K562 (cell line): ENCODE measurements around the gene PRKCSH. TPM values are rescaled to one million over a fixed set of nuclear protein-coding genes. Genes with fewer than 3 reads are reported as not detected.
A peak's percentile ranks its signal among the peaks of the same experiment; 100 is the strongest.

ENCODE experiments used
- ATAC-seq: fragments of 200-7000 bp; cut with Tn5 transposase; 3 replicates; pipeline ENCODE4 v1.9.1; 2020; ENCODE audit warnings: moderate library complexity
- BruUV-seq: library from RNA; stranded (reverse); fragments of 400-500 nt; replicated peaks from 2 replicates; lab custom pipeline; 2021; lab: Mats Ljungman, UMichigan
- CTCF ChIA-PET: fragments of 300-600 bp; formaldehyde crosslinking; extraction: SDS; loops from one replicate; lab custom pipeline; 2021; ENCODE audit warnings: low intra/inter-chr PET ratio; lab: Yijun Ruan, JAX
- POLR2A ChIA-PET: fragments of 300-600, 350-650 bp; sonication (Branson Sonifier 250); formaldehyde crosslinking; extraction: SDS; loops from one replicate; lab custom pipeline; 2021; ENCODE audit warnings: antibody characterized with exemption, inconsistent platforms; lab: Yijun Ruan, JAX
- DNase-seq, 4 experiments: peaks; one replicate each; pipeline versions ENCODE4 v3.0.0 to v3.0.0-alpha.2; 2011 to 2018; ENCODE audit warnings: low spot score in 3 of 4, mixed read lengths in 3 of 4; ENCODE audit errors: extremely low read depth in 1 of 4
- FAIRE-seq: peaks from 2 replicates; lab custom pipeline; 2011; peaks lifted over from hg19 to GRCh38; lab: Jason Lieb, UNC
- H2AFZ ChIP-seq: 2 replicates; pipeline ENCODE4 v1.6.0; 2011; ENCODE audit warnings: low read depth, low read length, control low read depth, inconsistent platforms
- H3K27ac ChIP-seq: fragments of 200-600 bp; 3 replicates; pipeline ENCODE4 v1.8.0; 2011; ENCODE audit warnings: low read depth, mild to moderate bottlenecking, control low read depth, inconsistent platforms, low read length, moderate library complexity, mixed read lengths; ENCODE audit errors: extremely low read depth
- H3K27me3 ChIP-seq, 2 experiments: fragments of 300-600 bp in 1 of 2; 2 replicates in 1 of 2; 3 replicates in 1 of 2; pipeline versions ENCODE4 v1.6.0 to v1.8.0; 2011; ENCODE audit warnings: inconsistent platforms in 2 of 2, low read length in 2 of 2, mild to moderate bottlenecking in 1 of 2, mixed read lengths in 1 of 2, moderate library complexity in 1 of 2; ENCODE audit not compliant: control insufficient read depth in 2 of 2, insufficient read depth in 2 of 2
- H3K36me3 ChIP-seq: fragments of 300-600 bp; 3 replicates; pipeline ENCODE4 v1.8.0; 2011; ENCODE audit warnings: mild to moderate bottlenecking, low read length, inconsistent platforms; ENCODE audit not compliant: control insufficient read depth, insufficient read depth
- H3K4me1 ChIP-seq, 2 experiments: fragments of 200-600 bp in 1 of 2; replicated peaks in 1 of 2; 2 replicates in 1 of 2; 3 replicates in 1 of 2; pipeline versions ENCODE4 v1.5.1 to v1.8.0; 2011; ENCODE audit warnings: inconsistent platforms in 2 of 2, low read length in 2 of 2, mild to moderate bottlenecking in 1 of 2, mixed read lengths in 1 of 2, moderate library complexity in 1 of 2; ENCODE audit not compliant: control insufficient read depth in 2 of 2, insufficient read depth in 2 of 2
- H3K4me2 ChIP-seq: 2 replicates; pipeline ENCODE4 v1.6.1; 2011; ENCODE audit warnings: low read length, control low read depth, inconsistent platforms, mixed read lengths; ENCODE audit not compliant: insufficient read depth
- H3K4me3 ChIP-seq: fragments of 200-600 bp; sonication (generic), shearing (Covaris generic); 2 replicates; pipeline ENCODE4 v1.5.1; 2016; ENCODE audit warnings: control low read depth, inconsistent platforms
- H3K79me2 ChIP-seq: fragments of 200-600 bp; 3 replicates; pipeline ENCODE4 v1.8.0; 2011; ENCODE audit warnings: low read length, inconsistent platforms; ENCODE audit not compliant: control insufficient read depth, insufficient read depth
- H3K9ac ChIP-seq, 2 experiments: 2 replicates each; pipeline versions ENCODE4 v1.6.0 to v1.6.1; 2011; ENCODE audit warnings: low read depth in 2 of 2, low read length in 2 of 2, control low read depth in 1 of 2, inconsistent platforms in 1 of 2, mild to moderate bottlenecking in 1 of 2, mixed read lengths in 1 of 2; ENCODE audit not compliant: insufficient read depth in 1 of 2
- H3K9me1 ChIP-seq: one replicate; pipeline ENCODE4 v1.6.0; 2011; ENCODE audit warnings: inconsistent platforms, mild to moderate bottlenecking, low read length, moderate library complexity; ENCODE audit not compliant: control insufficient read depth, insufficient read depth
- H3K9me3 ChIP-seq: replicated peaks from 2 replicates; pipeline ENCODE4 v1.5.1; 2011; ENCODE audit warnings: low read depth, low read length, inconsistent platforms; ENCODE audit not compliant: control insufficient read depth, insufficient read depth
- H4K20me1 ChIP-seq: replicated peaks from 2 replicates; pipeline ENCODE4 v1.6.1; 2011; ENCODE audit warnings: low read length, inconsistent platforms, mixed read lengths; ENCODE audit not compliant: control insufficient read depth, insufficient read depth
- BMI1 ChIP-seq: fragments of 150-350 bp; IDR thresholded peaks from 2 replicates; pipeline ENCODE4 v1.6.1; 2014; ENCODE audit warnings: low read length
- E2F5 ChIP-seq: sonication (generic); formaldehyde crosslinking; IDR thresholded peaks from 2 replicates; pipeline ENCODE4 v1.8.0; 2022; ENCODE audit warnings: mild to moderate bottlenecking, missing genetic modification reagents
- GTF2A2 ChIP-seq: IDR thresholded peaks from 2 replicates; pipeline ENCODE4 v1.6.1; 2016; ENCODE audit warnings: mild to moderate bottlenecking, missing genetic modification characterization, missing compliant biosample characterization
- HMG20B ChIP-seq: fragments of 250-450 bp; sonication (Bioruptor Pico); IDR thresholded peaks from 2 replicates; pipeline ENCODE4 v1.5.0; 2021; ENCODE audit warnings: mild to moderate bottlenecking
- NFIX ChIP-seq: fragments of 250-450 bp; sonication (Bioruptor Pico); IDR thresholded peaks from 2 replicates; pipeline ENCODE4 v1.4.0; 2020; ENCODE audit warnings: low read depth, mild to moderate bottlenecking, moderate library complexity
- NFXL1 ChIP-seq: fragments of 450-650 bp; formaldehyde crosslinking; IDR thresholded peaks from 2 replicates; pipeline ENCODE4 v1.4.0; 2021; ENCODE audit warnings: mild to moderate bottlenecking
- TCF7 ChIP-seq: sonication (generic); IDR thresholded peaks from 2 replicates; pipeline ENCODE4 v1.6.1; 2016; ENCODE audit warnings: antibody characterized with exemption, borderline replicate concordance
- TOE1 ChIP-seq, 2 experiments: fragments of 450-650 bp in 1 of 2; sonication (generic) in 1 of 2; formaldehyde crosslinking in 1 of 2; IDR thresholded peaks; 2 replicates each; pipeline versions ENCODE4 v1.7.1 to v1.8.0; 2016 to 2022; ENCODE audit warnings: borderline replicate concordance in 2 of 2, mild to moderate bottlenecking in 2 of 2, antibody characterized with exemption in 1 of 2, inconsistent platforms in 1 of 2, low read depth in 1 of 2, missing genetic modification reagents in 1 of 2, moderate library complexity in 1 of 2
- ZFP36 ChIP-seq: fragments of 150-350 bp; IDR thresholded peaks from 2 replicates; pipeline ENCODE4 v1.6.1; 2018; ENCODE audit warnings: low read length, low read depth; ENCODE audit not compliant: partially characterized antibody
- ZNF561 ChIP-seq: fragments of 450-650 bp; formaldehyde crosslinking; conservative IDR thresholded peaks from 2 replicates; pipeline ENCODE4 v1.4.0; 2020; ENCODE audit warnings: mild to moderate bottlenecking, moderate library complexity
- ZNF57 ChIP-seq: fragments of 450-650 bp; formaldehyde crosslinking; IDR thresholded peaks from 2 replicates; pipeline ENCODE4 v1.4.0; 2020; ENCODE audit warnings: mild to moderate bottlenecking, moderate library complexity
- WGBS: fragments of 100-300 bp; shearing (Covaris generic); methylation state at CpG from one replicate; pipeline ENCODE4 v1.1.6; 2016; ENCODE audit warnings: low coverage, mixed read lengths; ENCODE audit not compliant: insufficient coverage; ENCODE audit errors: missing lambda C conversion rate; 5-methylcytosine and 5-hydroxymethylcytosine counted together
- in situ Hi-C: fragments of 300-500 bp; cut with MboI; formaldehyde crosslinking; loops from 4 replicates; pipeline ENCODE4 v1.15.0; 2018; ENCODE audit warnings: inconsistent platforms, mixed read lengths
- intact Hi-C: fragments of 100-400 bp; cut with micrococcal nuclease; formaldehyde crosslinking; loops from 2 replicates; pipeline ENCODE4 v1.14.2; 2022
- polyA plus RNA-seq, 8 experiments: library from polyadenylated mRNA; depleted of rRNA in 4 of 8; stranded (reverse) in 5 of 8; unstranded in 3 of 8; fragments of >200 nt; fragmentation: Nextera tagmentation in 2 of 8; fragmentation: Illumina TruSeq in 1 of 8; extraction: Ambion mirVana in 2 of 8; extraction: Trizol in 1 of 8; gene quantifications; 2 replicates each; pipeline versions ENCODE4 v1.2.1 to v1.2.3, GENCODE V29; 2011 to 2014; ENCODE audit warnings: inconsistent platforms in 1 of 8, missing spikeins in 1 of 8
- total RNA-seq, 7 experiments: library from RNA; depleted of rRNA in 6 of 7; stranded (reverse); fragments of >200 nt in 6 of 7; fragmentation: Illumina TruSeq in 2 of 7; extraction: Trizol in 2 of 7; gene quantifications; 2 replicates each; pipeline versions ENCODE4 v1.2.1 to v1.2.3, GENCODE V29; 2011 to 2021; ENCODE audit warnings: low replicate concordance in 1 of 7
- TF ChIP-seq, protein P1 (sequence below), 2 experiments: fragments of 450-650 bp; IDR thresholded peaks; 2 replicates each; pipeline ENCODE4 v1.6.1; 2018; ENCODE audit warnings: mild to moderate bottlenecking in 2 of 2, low read depth in 1 of 2; ENCODE audit not compliant: partially characterized antibody in 2 of 2

The PRKCSH gene
- total and polyA plus RNA-seq, 9 of the 15 experiments (the other 6 are each of a cell fraction or from before 2014, with no cell fraction given), result 2.3 to 297 (median 48.1) TPM

- BruUV-seq, result no TSS peak
- H3K4me2 ChIP-seq, result no peak overlapping the region
- ChIA-PET POLR2A (interaction anchor here (0.6 to 0.8 kb wide), 2 partner anchors 304 to 895 kb away, joined by 3 to 4 read pairs; no protein-coding TSS in a partner anchor), CTCF (interaction anchor here (0.5 to 1.6 kb wide), 4 partner anchors 14 to 92 kb away, joined by 3 to 7 read pairs (median 4); partner anchors contain the start of gene ELOF1)
- no peak overlapping the region for H3K4me3 ChIP-seq
- in situ Hi-C loops (loop anchor here (5.0 kb wide), 1 partner anchor 91 kb away; no protein-coding TSS in a partner anchor), intact Hi-C loops (loop anchor here (1.0 to 5.0 kb wide), 3 partner anchors 41 to 91 kb away; partner anchors contain the start of gene CNN1)
- ATAC-seq (no peak), FAIRE-seq (no peak), DNase-seq (no peak)
- H3K79me2 ChIP-seq, result no peaks in the 10 kb centered on the region
- TF ChIP-seq HMG20B (CRISPR knock-in tag) (no peak), NFXL1 (CRISPR knock-in tag) (no peak), ZFP36 (no peak), GTF2A2 (no peak), TCF7 (no peak), NFIX (CRISPR knock-in tag) (no peak), ZNF561 (CRISPR knock-in tag) (no peak), TOE1 (IDR thresholded peaks at IDR 0.05; ENCODE audit: borderline replicate concordance) (no peak), TOE1 (CRISPR knock-in tag; IDR thresholded peaks at IDR 0.05; ENCODE audit: borderline replicate concordance, low read depth) (no peak), E2F5 (CRISPR knock-in tag) (no peak), ZNF57 (no peak), BMI1 (no peak)
- TF ChIP-seq, protein P1, sequence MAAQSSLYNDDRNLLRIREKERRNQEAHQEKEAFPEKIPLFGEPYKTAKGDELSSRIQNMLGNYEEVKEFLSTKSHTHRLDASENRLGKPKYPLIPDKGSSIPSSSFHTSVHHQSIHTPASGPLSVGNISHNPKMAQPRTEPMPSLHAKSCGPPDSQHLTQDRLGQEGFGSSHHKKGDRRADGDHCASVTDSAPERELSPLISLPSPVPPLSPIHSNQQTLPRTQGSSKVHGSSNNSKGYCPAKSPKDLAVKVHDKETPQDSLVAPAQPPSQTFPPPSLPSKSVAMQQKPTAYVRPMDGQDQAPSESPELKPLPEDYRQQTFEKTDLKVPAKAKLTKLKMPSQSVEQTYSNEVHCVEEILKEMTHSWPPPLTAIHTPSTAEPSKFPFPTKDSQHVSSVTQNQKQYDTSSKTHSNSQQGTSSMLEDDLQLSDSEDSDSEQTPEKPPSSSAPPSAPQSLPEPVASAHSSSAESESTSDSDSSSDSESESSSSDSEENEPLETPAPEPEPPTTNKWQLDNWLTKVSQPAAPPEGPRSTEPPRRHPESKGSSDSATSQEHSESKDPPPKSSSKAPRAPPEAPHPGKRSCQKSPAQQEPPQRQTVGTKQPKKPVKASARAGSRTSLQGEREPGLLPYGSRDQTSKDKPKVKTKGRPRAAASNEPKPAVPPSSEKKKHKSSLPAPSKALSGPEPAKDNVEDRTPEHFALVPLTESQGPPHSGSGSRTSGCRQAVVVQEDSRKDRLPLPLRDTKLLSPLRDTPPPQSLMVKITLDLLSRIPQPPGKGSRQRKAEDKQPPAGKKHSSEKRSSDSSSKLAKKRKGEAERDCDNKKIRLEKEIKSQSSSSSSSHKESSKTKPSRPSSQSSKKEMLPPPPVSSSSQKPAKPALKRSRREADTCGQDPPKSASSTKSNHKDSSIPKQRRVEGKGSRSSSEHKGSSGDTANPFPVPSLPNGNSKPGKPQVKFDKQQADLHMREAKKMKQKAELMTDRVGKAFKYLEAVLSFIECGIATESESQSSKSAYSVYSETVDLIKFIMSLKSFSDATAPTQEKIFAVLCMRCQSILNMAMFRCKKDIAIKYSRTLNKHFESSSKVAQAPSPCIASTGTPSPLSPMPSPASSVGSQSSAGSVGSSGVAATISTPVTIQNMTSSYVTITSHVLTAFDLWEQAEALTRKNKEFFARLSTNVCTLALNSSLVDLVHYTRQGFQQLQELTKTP (IDR thresholded peaks at IDR 0.05; ENCODE audit: low read depth in 1 of 2, partially characterized antibody in 2 of 2), result no peak
- H3K4me1 ChIP-seq, result peaks cover 15 to 42% of the 10 kb centered on the region in 2 experiments
- H3K9ac ChIP-seq, result peak overlapping the region in 1 of 2 experiments; percentile 33; a peak in 1 of 4 replicates
- H3K9me1 ChIP-seq, result no peaks in the 10 kb centered on the region
- H3K9me3 ChIP-seq, result no peaks in the 10 kb centered on the region
- H3K27me3 ChIP-seq, result no peaks in the 10 kb centered on the region
- H2AFZ ChIP-seq, result no peak overlapping the region
- H3K36me3 ChIP-seq, result peaks cover 11% of the 10 kb centered on the region; the same call in 2 of the 3 replicates
- H4K20me1 ChIP-seq, result peaks cover 4% of the 10 kb centered on the region; the same call in 1 of the 2 replicates
- 85% methylated on average over 17 of the region's 22 CpGs for WGBS
- H3K27ac ChIP-seq, result no peak overlapping the region
These were observed 60.5 kb downstream of the PRKCSH start for GRCh38 chr19:11495885-11496284.
